GM10248 (cell line): ENCODE results near the gene KCNQ1.
A peak's percentile ranks its signal among the peaks of the same experiment; 100 is the strongest.

ENCODE experiments used
- CTCF ChIA-PET: fragments of 300-600 bp; sonication (Branson Sonifier 250); formaldehyde crosslinking; extraction: SDS; loops from one replicate; lab custom pipeline; 2021; ENCODE audit warnings: antibody characterized with exemption; lab: Yijun Ruan, JAX
- POLR2A ChIA-PET: fragments of 350-650 bp; sonication (Branson Sonifier 250); formaldehyde crosslinking; extraction: SDS; loops from one replicate; lab custom pipeline; 2020; ENCODE audit warnings: antibody characterized with exemption; lab: Yijun Ruan, JAX
- DNase-seq: peaks from one replicate; pipeline ENCODE4 v3.0.0; 2012; ENCODE audit errors: extremely low spot score
- TF ChIP-seq, protein P1 (sequence below): IDR thresholded peaks from 2 replicates; pipeline ENCODE4 v1.5.1; 2012; ENCODE audit warnings: mild to moderate bottlenecking, low read depth; ENCODE audit errors: extremely low read depth, missing control alignments, control extremely low read depth

The KCNQ1 gene

GRCh38 chr11:2525941-2526807 is 81.4 kb downstream of the KCNQ1 start:
- DNase-seq = no peak
- TF ChIP-seq, protein P1, sequence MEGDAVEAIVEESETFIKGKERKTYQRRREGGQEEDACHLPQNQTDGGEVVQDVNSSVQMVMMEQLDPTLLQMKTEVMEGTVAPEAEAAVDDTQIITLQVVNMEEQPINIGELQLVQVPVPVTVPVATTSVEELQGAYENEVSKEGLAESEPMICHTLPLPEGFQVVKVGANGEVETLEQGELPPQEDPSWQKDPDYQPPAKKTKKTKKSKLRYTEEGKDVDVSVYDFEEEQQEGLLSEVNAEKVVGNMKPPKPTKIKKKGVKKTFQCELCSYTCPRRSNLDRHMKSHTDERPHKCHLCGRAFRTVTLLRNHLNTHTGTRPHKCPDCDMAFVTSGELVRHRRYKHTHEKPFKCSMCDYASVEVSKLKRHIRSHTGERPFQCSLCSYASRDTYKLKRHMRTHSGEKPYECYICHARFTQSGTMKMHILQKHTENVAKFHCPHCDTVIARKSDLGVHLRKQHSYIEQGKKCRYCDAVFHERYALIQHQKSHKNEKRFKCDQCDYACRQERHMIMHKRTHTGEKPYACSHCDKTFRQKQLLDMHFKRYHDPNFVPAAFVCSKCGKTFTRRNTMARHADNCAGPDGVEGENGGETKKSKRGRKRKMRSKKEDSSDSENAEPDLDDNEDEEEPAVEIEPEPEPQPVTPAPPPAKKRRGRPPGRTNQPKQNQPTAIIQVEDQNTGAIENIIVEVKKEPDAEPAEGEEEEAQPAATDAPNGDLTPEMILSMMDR = no peak
- POLR2A ChIA-PET = no interaction called here
- CTCF ChIA-PET = interaction anchor here (0.9 to 14.2 kb wide), 3 partner anchors 103 to 360 kb away, joined by 3 to 528 read pairs (median 204); partner anchors contain the start of gene CDKN1C

DNA sequence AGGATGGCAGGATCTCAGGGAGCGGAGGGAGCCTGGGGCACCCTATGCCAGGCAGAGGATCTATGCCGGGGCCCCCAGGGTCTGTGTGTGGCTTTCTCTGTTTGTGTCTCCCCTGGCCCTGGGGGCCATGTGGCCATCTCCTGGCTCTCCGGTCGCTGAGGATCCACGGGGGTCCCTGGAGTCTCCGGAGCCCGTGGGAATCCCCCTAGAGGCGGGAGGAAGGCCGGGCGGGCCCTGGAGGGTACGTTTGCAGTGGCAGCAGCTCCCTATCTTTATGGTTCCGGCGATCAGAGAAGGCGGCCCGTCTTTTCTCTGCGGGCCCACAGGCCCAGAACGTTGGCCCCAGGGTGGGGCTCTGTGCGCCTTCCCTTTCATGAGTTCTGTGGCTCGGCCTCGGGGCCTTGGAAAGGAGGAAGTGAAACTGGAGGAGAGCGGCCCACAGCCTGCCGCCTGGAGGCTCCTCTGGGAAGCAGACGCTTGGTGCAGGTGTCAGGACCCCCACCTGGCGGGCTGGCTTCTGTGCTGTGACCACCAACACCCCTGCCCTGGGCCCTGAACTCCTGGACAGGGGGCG is 82.1 kb downstream of the KCNQ1 start:
- POLR2A ChIA-PET = no interaction called here
- peak; percentile 78 for DNase-seq
- TF ChIP-seq, protein P1 = peak; percentile 36
- CTCF ChIA-PET = interaction anchor here (10.5 to 14.2 kb wide), 2 partner anchors 103 to 360 kb away, joined by 204 to 528 read pairs; partner anchors contain the start of gene CDKN1C

DNA sequence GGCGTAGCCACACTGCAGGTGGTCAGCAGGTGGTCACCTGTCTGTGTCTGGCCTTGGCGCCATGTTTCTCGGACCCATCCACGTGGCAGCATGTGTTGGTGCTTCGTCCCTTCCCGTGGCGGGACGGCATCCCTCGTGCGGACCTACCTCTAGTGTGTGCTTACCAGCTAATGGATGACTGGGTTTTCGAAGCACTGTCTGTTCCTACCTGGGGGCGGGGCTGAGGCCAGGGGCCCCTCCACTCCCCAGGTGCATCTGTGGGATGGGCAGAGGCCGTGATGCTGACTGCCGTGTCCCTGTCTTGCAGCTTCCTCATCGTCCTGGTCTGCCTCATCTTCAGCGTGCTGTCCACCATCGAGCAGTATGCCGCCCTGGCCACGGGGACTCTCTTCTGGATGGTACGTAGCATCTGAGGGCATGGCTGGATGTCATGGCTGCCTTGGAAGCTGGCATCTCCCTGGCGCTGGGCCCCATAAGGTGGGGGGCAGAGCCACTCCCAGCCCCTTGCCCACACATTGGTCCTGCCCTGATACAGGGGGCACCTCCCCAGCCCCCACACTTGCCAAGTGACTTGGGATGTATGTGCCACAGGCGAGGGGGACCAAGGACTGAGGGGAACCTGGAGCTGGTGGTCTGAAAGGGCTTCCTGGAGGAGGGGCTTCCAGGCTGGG is 82.9 kb downstream of the KCNQ1 start:
- no peak for DNase-seq
- TF ChIP-seq, protein P1 = no peak
- ChIA-PET POLR2A (no interaction called here), CTCF (interaction anchor here (10.5 to 14.2 kb wide), 2 partner anchors 104 to 359 kb away, joined by 204 to 528 read pairs; partner anchors contain the start of gene CDKN1C)

- no peak for DNase-seq
- TF ChIP-seq, protein P1 = no peak
- CTCF ChIA-PET = interaction anchor here (10.5 to 14.2 kb wide), 2 partner anchors 105 to 358 kb away, joined by 204 to 528 read pairs; partner anchors contain the start of gene CDKN1C
- POLR2A ChIA-PET = no interaction called here
Observed at GRCh38 chr11:2528301-2529050, 83.7 kb downstream of the KCNQ1 start.

GRCh38 chr11:2529173-2529572 is 84.4 kb downstream of the KCNQ1 start:
- ChIA-PET POLR2A (no interaction called here), CTCF (interaction anchor here (10.5 to 14.2 kb wide), 2 partner anchors 106 to 357 kb away, joined by 204 to 528 read pairs; partner anchors contain the start of gene CDKN1C)
- TF ChIP-seq, protein P1 = no peak
- DNase-seq = no peak

- ChIA-PET POLR2A (no interaction called here), CTCF (interaction anchor here (10.5 to 14.2 kb wide), 2 partner anchors 106 to 357 kb away, joined by 204 to 528 read pairs; partner anchors contain the start of gene CDKN1C)
- TF ChIP-seq, protein P1 = no peak
- no peak for DNase-seq
Observed at GRCh38 chr11:2529636-2530035, 84.8 kb downstream of the KCNQ1 start.
